Astrocyte (in vitro differentiated cells and primary cell): ENCODE data around the gene MAPKAP1. TPM values are rescaled to one million over a fixed set of nuclear protein-coding genes. Genes with fewer than 3 reads are reported as not detected.

Experiments used
- DNase-seq: peaks from one replicate; pipeline ENCODE4 v3.0.0-alpha.2; 2010; ENCODE audit warnings: low read depth
- FAIRE-seq: peaks from 2 replicates; lab custom pipeline; 2011; peaks lifted over from hg19 to GRCh38; lab: Jason Lieb, UNC
- H2AFZ ChIP-seq: 2 replicates; pipeline ENCODE4 v1.6.0; 2012; ENCODE audit warnings: low read depth, low read length, inconsistent platforms
- H3K27ac ChIP-seq: 2 replicates; pipeline ENCODE4 v1.5.1; 2011; ENCODE audit warnings: low read depth, low read length, inconsistent platforms
- H3K27me3 ChIP-seq: 2 replicates; pipeline ENCODE4 v1.6.0; 2011; ENCODE audit warnings: low read length, inconsistent platforms; ENCODE audit not compliant: insufficient read depth
- H3K36me3 ChIP-seq: 2 replicates; pipeline ENCODE4 v1.5.1; 2011; ENCODE audit warnings: low read length, inconsistent platforms; ENCODE audit not compliant: insufficient read depth
- H3K4me1 ChIP-seq: 2 replicates; pipeline ENCODE4 v1.5.1; 2011; ENCODE audit warnings: low read length, inconsistent platforms; ENCODE audit not compliant: insufficient read depth
- H3K4me2 ChIP-seq: 2 replicates; pipeline ENCODE4 v1.6.0; 2012; ENCODE audit warnings: low read length, inconsistent platforms
- H3K4me3 ChIP-seq: 2 replicates; pipeline ENCODE4 v1.5.1; 2011; ENCODE audit warnings: low read depth, mild to moderate bottlenecking, low read length, inconsistent platforms; ENCODE audit not compliant: insufficient read depth
- H3K79me2 ChIP-seq: 2 replicates; pipeline ENCODE4 v1.6.0; 2012; ENCODE audit warnings: mild to moderate bottlenecking, low read length, inconsistent platforms; ENCODE audit not compliant: insufficient read depth
- H3K9ac ChIP-seq: 2 replicates; pipeline ENCODE4 v1.6.0; 2012; ENCODE audit warnings: mild to moderate bottlenecking, low read length, inconsistent platforms
- H3K9me3 ChIP-seq: 2 replicates; pipeline ENCODE4 v1.5.1; 2012; ENCODE audit warnings: low read depth, mild to moderate bottlenecking, low read length, inconsistent platforms; ENCODE audit not compliant: insufficient read depth
- H4K20me1 ChIP-seq: 2 replicates; pipeline ENCODE4 v1.6.0; 2012; ENCODE audit warnings: low read length, inconsistent platforms; ENCODE audit not compliant: insufficient read depth
- H3K27ac Mint-ChIP-seq: one replicate; pipeline ENCODE4 v1.8.0; 2021; ENCODE audit warnings: mild to moderate bottlenecking, mixed read lengths; ENCODE audit not compliant: unreplicated experiment
- H3K27me3 Mint-ChIP-seq: one replicate; pipeline ENCODE4 v1.8.0; 2021; ENCODE audit warnings: low read depth, mixed read lengths; ENCODE audit not compliant: unreplicated experiment
- H3K36me3 Mint-ChIP-seq: one replicate; pipeline ENCODE4 v1.8.0; 2021; ENCODE audit warnings: low read depth, mixed read lengths; ENCODE audit not compliant: unreplicated experiment
- H3K4me1 Mint-ChIP-seq: one replicate; pipeline ENCODE4 v1.8.0; 2021; ENCODE audit warnings: low read depth, mixed read lengths; ENCODE audit not compliant: unreplicated experiment
- H3K4me3 Mint-ChIP-seq: one replicate; pipeline ENCODE4 v1.8.0; 2021; ENCODE audit warnings: mild to moderate bottlenecking, moderate library complexity, mixed read lengths; ENCODE audit not compliant: unreplicated experiment
- H3K9me3 Mint-ChIP-seq: one replicate; pipeline ENCODE4 v1.8.0; 2021; ENCODE audit warnings: mild to moderate bottlenecking, mixed read lengths; ENCODE audit not compliant: unreplicated experiment
- CTCF ChIP-seq: IDR thresholded peaks from 2 replicates; pipeline ENCODE4 v1.5.1; 2011; ENCODE audit warnings: low read depth, mild to moderate bottlenecking, inconsistent platforms, low read length, moderate library complexity; ENCODE audit not compliant: insufficient read depth
- EZH2 ChIP-seq: IDR thresholded peaks from 2 replicates; pipeline ENCODE4 v1.6.1; 2012; ENCODE audit warnings: mild to moderate bottlenecking, low read length, inconsistent platforms; ENCODE audit not compliant: insufficient read depth
- total RNA-seq: library from RNA; stranded (reverse); gene quantifications from 2 replicates; pipeline ENCODE4 v1.2.1, GENCODE V29; 2021

The MAPKAP1 gene
- total RNA-seq, 1 donor from 2014 or later, result 109 TPM

DNA sequence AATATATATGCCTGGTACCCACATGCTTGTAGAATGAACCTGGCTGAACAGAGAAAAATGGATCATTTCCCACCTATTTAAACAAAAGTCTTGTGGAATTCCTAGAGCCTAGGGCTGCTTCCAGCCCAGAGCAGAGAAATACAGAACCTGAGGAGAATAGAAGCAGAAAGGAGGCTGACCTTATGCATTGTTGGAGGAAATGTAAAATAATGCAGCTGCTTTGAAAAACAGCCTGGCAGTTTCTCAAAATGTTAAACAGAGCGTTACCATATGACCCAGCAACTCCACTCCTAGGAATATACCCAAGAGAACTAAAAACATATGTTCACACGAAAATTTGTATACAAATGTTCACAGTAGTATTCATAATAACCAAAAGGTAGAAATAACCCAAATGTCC lies 15.1 kb downstream of the MAPKAP1 start:
- TF ChIP-seq CTCF, result no peak
- TF ChIP-seq EZH2, result no peak
- Histone ChIP-seq H3K4me1 (peaks cover 3% of the 10 kb centered on the region), H3K4me2 (no peak overlapping the region), H3K27ac (no peak overlapping the region), H2AFZ (no peak overlapping the region), H3K9ac (no peak overlapping the region), H3K79me2 (peaks cover 87% of the 10 kb centered on the region), H3K4me3 (no peak overlapping the region), H3K9me3 (no peaks in the 10 kb centered on the region), H3K27me3 (no peaks in the 10 kb centered on the region), H4K20me1 (peaks cover 51% of the 10 kb centered on the region), H3K36me3 (no peaks in the 10 kb centered on the region)
- peaks cover 29% of the 10 kb centered on the region for H3K4me1 Mint-ChIP-seq
- DNase-seq, result no peak
- H3K4me3 Mint-ChIP-seq, result no peak overlapping the region
- no peak for FAIRE-seq
- H3K27me3 Mint-ChIP-seq, result no peaks in the 10 kb centered on the region
- H3K36me3 Mint-ChIP-seq, result peaks cover 4% of the 10 kb centered on the region
- no peak overlapping the region for H3K27ac Mint-ChIP-seq
- H3K9me3 Mint-ChIP-seq, result no peaks in the 10 kb centered on the region

- Mint-ChIP-seq H3K4me1 (peaks cover 29% of the 10 kb centered on the region), H3K4me3 (no peak overlapping the region)
- peaks cover 3% of the 10 kb centered on the region for H3K4me1 ChIP-seq
Observed at GRCh38 chr9:125690679-125691078, 16.3 kb downstream of the MAPKAP1 start.

More at GRCh38 chr9:125690679-125691078, 16.3 kb downstream of the MAPKAP1 start:
- Histone ChIP-seq H2AFZ (no peak overlapping the region), H3K27ac (no peak overlapping the region), H3K79me2 (peaks cover 84% of the 10 kb centered on the region), H3K27me3 (no peaks in the 10 kb centered on the region), H3K4me3 (no peak overlapping the region), H3K36me3 (no peaks in the 10 kb centered on the region), H3K9ac (no peak overlapping the region), H4K20me1 (peaks cover 48% of the 10 kb centered on the region), H3K9me3 (no peaks in the 10 kb centered on the region), H3K4me2 (no peak overlapping the region)
- FAIRE-seq (no peak), DNase-seq (no peak)
- no peaks in the 10 kb centered on the region for H3K27me3 Mint-ChIP-seq
- H3K27ac Mint-ChIP-seq, result peak overlapping the region; percentile 16
- TF ChIP-seq EZH2 (no peak), CTCF (no peak)
- peaks cover 6% of the 10 kb centered on the region for H3K36me3 Mint-ChIP-seq
- no peaks in the 10 kb centered on the region for H3K9me3 Mint-ChIP-seq
